Peyer's patch (tissue), 4 donors: ENCODE data around the gene RRBP1. TPM values are rescaled to one million over a fixed set of nuclear protein-coding genes. Genes with fewer than 3 reads are reported as not detected.

ENCODE experiments used
- DNase-seq, 3 donors: peaks; one replicate each; pipeline ENCODE4 v3.0.0-alpha.2; 2017 to 2019
- H3K27ac ChIP-seq, 4 donors: fragments of 200-600 bp; sonication (generic); one replicate each; pipeline ENCODE4 v1.5.1; 2016 to 2019
- H3K27me3 ChIP-seq, 2 donors: fragments of 200-600 bp; sonication (generic); one replicate each; pipeline ENCODE4 v1.5.1; 2019
- H3K36me3 ChIP-seq, 3 donors: fragments of 200-600 bp; sonication (generic); one replicate each; pipeline ENCODE4 v1.5.1; 2016 to 2019
- H3K4me1 ChIP-seq, 4 donors: fragments of 200-600 bp; sonication (generic); one replicate each; pipeline ENCODE4 v1.5.1; 2016 to 2019
- H3K4me3 ChIP-seq, 4 donors: fragments of 200-600 bp; sonication (generic); 1 replicate in 3 of 4; 2 replicates in 1 of 4; pipeline ENCODE4 v1.5.1; 2016 to 2019; ENCODE audit warnings: mild to moderate bottlenecking in 1 of 4
- H3K9me3 ChIP-seq, 4 donors: fragments of 200-600 bp; sonication (generic); one replicate each; pipeline ENCODE4 v1.5.1; 2016 to 2019; ENCODE audit warnings: mild to moderate bottlenecking in 1 of 4
- POLR2A ChIP-seq, 2 donors: fragments of 450-650 bp; IDR thresholded peaks; one replicate each; pipeline ENCODE4 v1.5.1; 2017; ENCODE audit warnings: antibody characterized with exemption in 2 of 2, mild to moderate bottlenecking in 2 of 2, moderate library complexity in 2 of 2
- total RNA-seq, 4 donors: library from RNA; depleted of rRNA; stranded (reverse); fragments of >200 nt; gene quantifications; one replicate each; pipeline ENCODE4 v1.1.0, GENCODE V29; 2016
- TF ChIP-seq, protein P1 (sequence below), 6 experiments: fragments of 450-650 bp in 4 of 6; fragments of 200-600 bp in 2 of 6; sonication (generic) in 1 of 6; IDR thresholded peaks; one replicate each; pipeline ENCODE4 v1.5.1; 2017 to 2019; ENCODE audit warnings: antibody characterized with exemption in 6 of 6, mild to moderate bottlenecking in 3 of 6, moderate library complexity in 1 of 6

Gene RRBP1
- total RNA-seq, 4 donors from 2014 or later: 169 to 328 (median 249) TPM

DNA sequence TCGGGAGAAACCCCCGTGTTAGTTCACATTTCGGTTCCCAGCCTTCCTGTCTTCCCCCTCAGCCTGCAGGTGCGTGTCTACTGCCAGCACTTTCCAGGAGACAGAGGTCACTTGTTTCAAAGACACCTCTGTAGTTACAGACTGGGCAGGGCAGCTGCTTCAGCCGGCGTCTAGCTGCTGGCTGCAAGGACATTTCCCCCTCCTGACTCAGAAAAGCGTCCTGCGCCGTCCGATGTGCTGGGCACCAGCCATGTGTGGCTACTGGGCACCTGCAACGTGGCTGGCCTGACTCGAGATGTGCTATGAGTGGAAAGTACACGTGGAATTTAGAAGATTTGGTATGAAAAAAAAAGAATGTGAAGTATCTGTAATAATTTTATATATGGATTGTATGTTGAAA, 37.6 kb downstream of the RRBP1 start:
- peak in 2 of 3 donors; percentile 61 to 71 for DNase-seq
- no peaks in the 10 kb centered on the region for H3K9me3 ChIP-seq
- no peaks in the 10 kb centered on the region for H3K27me3 ChIP-seq
- TF ChIP-seq, protein P1, sequence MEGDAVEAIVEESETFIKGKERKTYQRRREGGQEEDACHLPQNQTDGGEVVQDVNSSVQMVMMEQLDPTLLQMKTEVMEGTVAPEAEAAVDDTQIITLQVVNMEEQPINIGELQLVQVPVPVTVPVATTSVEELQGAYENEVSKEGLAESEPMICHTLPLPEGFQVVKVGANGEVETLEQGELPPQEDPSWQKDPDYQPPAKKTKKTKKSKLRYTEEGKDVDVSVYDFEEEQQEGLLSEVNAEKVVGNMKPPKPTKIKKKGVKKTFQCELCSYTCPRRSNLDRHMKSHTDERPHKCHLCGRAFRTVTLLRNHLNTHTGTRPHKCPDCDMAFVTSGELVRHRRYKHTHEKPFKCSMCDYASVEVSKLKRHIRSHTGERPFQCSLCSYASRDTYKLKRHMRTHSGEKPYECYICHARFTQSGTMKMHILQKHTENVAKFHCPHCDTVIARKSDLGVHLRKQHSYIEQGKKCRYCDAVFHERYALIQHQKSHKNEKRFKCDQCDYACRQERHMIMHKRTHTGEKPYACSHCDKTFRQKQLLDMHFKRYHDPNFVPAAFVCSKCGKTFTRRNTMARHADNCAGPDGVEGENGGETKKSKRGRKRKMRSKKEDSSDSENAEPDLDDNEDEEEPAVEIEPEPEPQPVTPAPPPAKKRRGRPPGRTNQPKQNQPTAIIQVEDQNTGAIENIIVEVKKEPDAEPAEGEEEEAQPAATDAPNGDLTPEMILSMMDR (IDR thresholded peaks at IDR 0.05): no peak
- TF ChIP-seq POLR2A (IDR thresholded peaks at IDR 0.05): no peak
- no peak overlapping the region for H3K27ac ChIP-seq
- H3K4me1 ChIP-seq: peaks cover 0 to 63% (median 5%) of the 10 kb centered on the region in 4 donors
- peaks cover 0 to 36% (median 0%) of the 10 kb centered on the region in 3 donors for H3K36me3 ChIP-seq
- H3K4me3 ChIP-seq: no peak overlapping the region

DNA sequence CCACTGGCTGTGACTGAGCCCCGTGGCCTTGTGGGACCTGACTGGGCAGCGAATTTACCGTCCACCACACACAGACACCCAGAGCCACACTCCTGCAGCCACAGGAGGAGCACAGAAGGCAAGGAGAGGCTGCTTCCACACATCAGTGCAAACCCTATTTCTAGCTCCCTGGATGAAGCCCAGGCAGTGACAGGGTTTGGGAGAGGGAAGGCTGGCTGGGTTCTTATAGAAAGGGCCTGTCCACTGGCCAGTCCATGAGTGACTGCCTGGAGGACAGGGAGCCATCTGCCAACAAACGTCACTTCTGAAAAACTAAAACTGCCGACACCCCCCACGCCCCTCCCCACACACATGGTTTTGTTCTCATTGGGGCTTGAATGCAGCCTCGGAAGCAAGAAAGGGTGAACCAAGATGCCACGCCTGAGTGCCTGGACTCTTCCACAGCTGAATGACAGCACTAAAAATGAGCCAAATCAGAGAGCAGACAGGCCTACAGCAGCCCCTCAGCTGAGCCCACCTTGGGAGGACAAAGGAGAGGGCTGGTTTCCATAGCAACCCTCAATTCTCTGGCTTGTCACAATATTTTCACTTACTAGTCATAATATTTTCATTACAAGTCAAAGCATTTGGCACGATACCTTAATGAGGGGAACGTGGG, 38.4 kb downstream of the RRBP1 start:
- H3K27ac ChIP-seq: no peak overlapping the region
- H3K4me1 ChIP-seq: peaks cover 0 to 57% (median 1%) of the 10 kb centered on the region in 4 donors
- H3K36me3 ChIP-seq: peaks cover 0 to 44% (median 0%) of the 10 kb centered on the region in 3 donors
- no peak for DNase-seq
- no peaks in the 10 kb centered on the region for H3K9me3 ChIP-seq
- H3K27me3 ChIP-seq: no peaks in the 10 kb centered on the region
- TF ChIP-seq, protein P1 (IDR thresholded peaks at IDR 0.05): no peak
- no peak for TF ChIP-seq POLR2A (IDR thresholded peaks at IDR 0.05)
- H3K4me3 ChIP-seq: no peak overlapping the region

DNA sequence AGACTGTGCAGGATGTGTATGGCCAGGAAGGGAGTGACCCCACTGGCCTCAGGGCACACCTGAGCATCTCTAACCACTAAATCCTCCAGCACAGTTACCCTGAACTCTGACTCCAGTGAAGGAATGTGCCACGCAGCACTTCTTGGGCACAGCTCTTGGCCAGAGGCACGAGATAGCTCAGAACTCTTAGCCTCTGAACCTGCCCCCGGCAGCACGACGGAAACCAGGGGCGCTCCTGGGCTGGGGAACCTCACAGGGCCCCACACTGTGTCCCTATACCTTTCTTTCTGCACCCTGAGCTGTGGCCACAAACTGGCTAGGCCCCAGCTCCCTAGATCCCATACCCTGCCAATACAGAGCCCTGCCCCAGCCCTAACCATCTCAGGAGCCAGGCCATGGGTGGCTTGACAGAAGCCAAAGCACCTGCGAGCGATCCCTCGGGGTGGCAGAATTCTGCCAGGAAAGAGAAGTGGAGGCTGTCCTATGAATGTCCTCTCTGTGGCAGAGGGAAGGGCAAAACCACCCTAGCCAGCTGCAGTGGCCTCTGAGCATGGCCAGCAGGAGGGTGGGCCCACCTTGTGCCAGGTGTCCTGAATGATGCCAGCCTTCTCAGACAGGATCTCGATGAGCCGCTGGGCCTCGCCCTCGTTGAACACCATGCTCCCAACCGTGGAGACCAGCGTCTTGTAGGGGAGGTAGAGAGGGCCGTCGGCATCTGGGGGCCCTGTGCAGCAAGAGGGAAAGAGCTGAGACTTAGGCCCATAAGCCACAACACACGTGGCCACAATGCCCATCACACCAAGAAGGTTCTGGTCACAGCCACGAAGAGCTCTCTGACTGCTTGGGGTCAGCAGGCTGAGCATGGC, 39.4 kb downstream of the RRBP1 start:
- Histone ChIP-seq H3K9me3 (no peaks in the 10 kb centered on the region), H3K27me3 (no peaks in the 10 kb centered on the region), H3K36me3 (peaks cover 0 to 55% (median 0%) of the 10 kb centered on the region in 3 donors), H3K4me1 (peaks cover 0 to 47% (median 0%) of the 10 kb centered on the region in 4 donors), H3K27ac (no peak overlapping the region), H3K4me3 (no peak overlapping the region)
- no peak for DNase-seq
- no peak for TF ChIP-seq POLR2A (IDR thresholded peaks at IDR 0.05)
- TF ChIP-seq, protein P1 (IDR thresholded peaks at IDR 0.05): no peak

DNA sequence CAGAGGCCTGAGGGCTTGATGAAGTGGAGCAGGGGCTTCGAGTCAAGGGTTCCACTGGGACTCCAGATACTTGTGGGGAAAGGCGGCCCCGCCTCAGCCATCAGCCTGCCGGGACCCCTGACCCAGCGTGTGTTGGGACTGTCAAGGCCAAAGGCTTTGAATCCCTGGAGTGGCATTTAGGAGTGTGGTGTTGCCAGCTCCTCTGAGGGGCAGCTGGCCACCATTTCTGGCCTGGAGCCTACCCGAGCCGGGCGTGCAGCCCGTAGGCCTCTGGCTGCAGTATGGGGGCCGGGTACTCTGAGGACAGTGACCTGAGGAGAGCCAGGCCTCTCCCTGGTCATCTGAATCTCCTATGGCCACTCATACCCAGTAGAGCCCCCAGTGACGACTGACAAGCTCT, 40.0 kb downstream of the RRBP1 start:
- no peak overlapping the region for H3K27ac ChIP-seq
- peaks cover 0 to 40% (median 0%) of the 10 kb centered on the region in 4 donors for H3K4me1 ChIP-seq
- no peak for TF ChIP-seq POLR2A (IDR thresholded peaks at IDR 0.05)
- TF ChIP-seq, protein P1 (IDR thresholded peaks at IDR 0.05): no peak
- H3K9me3 ChIP-seq: no peaks in the 10 kb centered on the region
- no peak for DNase-seq
- H3K4me3 ChIP-seq: no peak overlapping the region
- H3K36me3 ChIP-seq: peaks cover 0 to 61% (median 0%) of the 10 kb centered on the region in 3 donors
- no peaks in the 10 kb centered on the region for H3K27me3 ChIP-seq

DNA sequence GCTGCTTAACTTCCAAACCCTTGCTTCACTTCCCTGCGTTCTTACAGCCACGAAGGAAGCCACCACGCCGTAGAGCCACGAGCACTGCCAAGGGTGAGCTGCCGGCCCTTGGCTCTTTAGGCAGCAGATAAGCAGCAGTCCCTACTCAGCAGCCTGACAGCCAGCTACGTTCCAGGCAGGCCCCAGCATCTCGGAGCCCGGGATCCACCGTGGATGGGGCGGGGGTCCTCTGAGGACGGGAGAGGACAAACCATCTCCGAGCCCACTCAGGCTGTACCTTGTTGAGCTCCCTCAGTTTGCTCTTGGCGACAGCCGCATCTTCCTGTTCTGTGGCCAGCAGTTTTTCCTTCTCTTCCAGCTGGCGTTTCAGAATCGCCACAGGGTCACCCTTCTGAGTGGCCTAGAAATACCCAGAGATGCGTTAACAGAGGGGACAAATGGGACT, 40.5 kb downstream of the RRBP1 start:
- Histone ChIP-seq H3K4me3 (no peak overlapping the region), H3K9me3 (no peaks in the 10 kb centered on the region), H3K27ac (no peak overlapping the region), H3K36me3 (peaks cover 0 to 65% (median 0%) of the 10 kb centered on the region in 3 donors), H3K4me1 (peaks cover 0 to 39% (median 0%) of the 10 kb centered on the region in 4 donors), H3K27me3 (no peaks in the 10 kb centered on the region)
- no peak for DNase-seq
- TF ChIP-seq, protein P1 (IDR thresholded peaks at IDR 0.05): no peak
- TF ChIP-seq POLR2A (IDR thresholded peaks at IDR 0.05): no peak
